ENCODE results near the gene ADCY2. TPM values are rescaled to one million over a fixed set of nuclear protein-coding genes. Genes with fewer than 3 reads are reported as not detected.
A peak's percentile ranks its signal among the peaks of the same experiment; 100 is the strongest.

ADCY2 gene
- total RNA-seq, 1 donor from 2014 or later: 0.59 TPM

DNA sequence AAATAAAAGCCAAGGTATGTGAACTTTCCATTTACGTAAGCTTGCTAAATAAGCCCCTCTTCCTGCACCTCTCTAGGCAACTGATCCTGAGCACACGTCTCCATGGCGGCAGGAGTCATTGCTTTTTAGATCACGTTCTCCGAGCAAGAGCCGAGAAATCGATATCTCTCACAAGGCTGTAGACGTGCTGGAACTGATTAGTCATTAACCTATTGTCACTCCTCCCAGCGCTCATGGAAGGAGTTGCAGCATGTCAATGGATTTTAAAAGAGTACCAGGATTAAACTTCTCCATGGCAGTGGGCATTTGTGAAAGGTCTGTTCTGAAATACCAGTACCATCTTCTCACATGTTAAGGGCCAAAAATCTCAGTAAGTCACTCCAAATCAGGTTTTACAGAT is 4.7 kb upstream of the ADCY2 start:
- Histone ChIP-seq H3K27me3 (ENCODE audit: low read depth) (peaks cover 16% of the 10 kb centered on the region), H3K4me3 (no peak overlapping the region), H3K36me3 (no peaks in the 10 kb centered on the region), H3K27ac (no peak overlapping the region), H3K9me3 (no peaks in the 10 kb centered on the region), H3K4me1 (no peaks in the 10 kb centered on the region)
- TF ChIP-seq, protein P1, sequence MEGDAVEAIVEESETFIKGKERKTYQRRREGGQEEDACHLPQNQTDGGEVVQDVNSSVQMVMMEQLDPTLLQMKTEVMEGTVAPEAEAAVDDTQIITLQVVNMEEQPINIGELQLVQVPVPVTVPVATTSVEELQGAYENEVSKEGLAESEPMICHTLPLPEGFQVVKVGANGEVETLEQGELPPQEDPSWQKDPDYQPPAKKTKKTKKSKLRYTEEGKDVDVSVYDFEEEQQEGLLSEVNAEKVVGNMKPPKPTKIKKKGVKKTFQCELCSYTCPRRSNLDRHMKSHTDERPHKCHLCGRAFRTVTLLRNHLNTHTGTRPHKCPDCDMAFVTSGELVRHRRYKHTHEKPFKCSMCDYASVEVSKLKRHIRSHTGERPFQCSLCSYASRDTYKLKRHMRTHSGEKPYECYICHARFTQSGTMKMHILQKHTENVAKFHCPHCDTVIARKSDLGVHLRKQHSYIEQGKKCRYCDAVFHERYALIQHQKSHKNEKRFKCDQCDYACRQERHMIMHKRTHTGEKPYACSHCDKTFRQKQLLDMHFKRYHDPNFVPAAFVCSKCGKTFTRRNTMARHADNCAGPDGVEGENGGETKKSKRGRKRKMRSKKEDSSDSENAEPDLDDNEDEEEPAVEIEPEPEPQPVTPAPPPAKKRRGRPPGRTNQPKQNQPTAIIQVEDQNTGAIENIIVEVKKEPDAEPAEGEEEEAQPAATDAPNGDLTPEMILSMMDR (IDR thresholded peaks at IDR 0.05): no peak
- ATAC-seq: no peak
- intact Hi-C loops (cut with DNase I): no loop called here
- DNase-seq: no peak

DNA sequence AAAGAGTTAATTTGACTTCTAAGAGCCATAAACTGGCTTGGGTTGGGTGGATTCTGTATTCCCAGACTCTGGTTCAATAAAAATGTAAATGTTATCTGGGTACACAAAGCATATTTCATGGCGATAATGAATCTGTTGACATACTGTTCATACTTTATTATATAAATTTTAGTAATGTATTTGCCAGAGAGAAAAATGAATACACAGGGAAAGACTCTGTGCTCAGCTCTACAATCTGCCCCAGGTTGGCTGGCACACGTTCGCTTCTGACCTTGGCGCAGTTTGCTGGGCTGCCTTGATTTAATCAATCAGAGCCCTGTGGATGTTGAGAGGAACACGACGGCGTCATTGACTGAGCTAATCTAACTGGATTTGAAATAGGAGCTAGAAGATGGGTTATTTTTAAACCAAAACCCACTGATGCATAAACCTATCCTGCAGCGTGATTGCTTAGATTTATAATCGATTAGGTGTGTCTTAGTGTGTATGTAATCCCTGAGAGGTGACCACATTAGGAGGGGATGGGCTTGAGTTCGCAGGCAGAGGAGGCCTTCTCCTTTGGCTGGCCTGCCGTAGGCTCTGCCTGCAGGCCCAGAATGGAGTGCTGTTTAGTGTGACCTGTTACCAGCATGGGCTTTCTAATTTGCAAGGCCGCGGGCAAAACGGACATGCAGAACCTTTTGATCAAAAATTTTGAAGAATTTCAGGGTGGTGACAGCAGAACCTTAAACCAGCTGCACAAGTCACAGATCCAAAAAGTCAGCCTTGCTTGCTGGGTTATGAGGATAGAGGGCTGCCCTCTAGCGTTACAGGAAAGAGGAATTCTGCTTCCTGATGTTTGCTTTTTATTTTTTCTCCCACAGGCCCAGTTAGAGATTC is 3.9 kb upstream of the ADCY2 start:
- H3K4me3 ChIP-seq: no peak overlapping the region
- H3K27ac ChIP-seq: no peak overlapping the region
- intact Hi-C loops (cut with DNase I): no loop called here
- no peak for DNase-seq
- H3K9me3 ChIP-seq: no peaks in the 10 kb centered on the region
- H3K4me1 ChIP-seq: peaks cover 5% of the 10 kb centered on the region
- no peaks in the 10 kb centered on the region for H3K36me3 ChIP-seq
- no peak for ATAC-seq
- TF ChIP-seq, protein P1 (IDR thresholded peaks at IDR 0.05): peak; percentile 41
- peaks cover 24% of the 10 kb centered on the region for H3K27me3 ChIP-seq (ENCODE audit: low read depth)

DNA sequence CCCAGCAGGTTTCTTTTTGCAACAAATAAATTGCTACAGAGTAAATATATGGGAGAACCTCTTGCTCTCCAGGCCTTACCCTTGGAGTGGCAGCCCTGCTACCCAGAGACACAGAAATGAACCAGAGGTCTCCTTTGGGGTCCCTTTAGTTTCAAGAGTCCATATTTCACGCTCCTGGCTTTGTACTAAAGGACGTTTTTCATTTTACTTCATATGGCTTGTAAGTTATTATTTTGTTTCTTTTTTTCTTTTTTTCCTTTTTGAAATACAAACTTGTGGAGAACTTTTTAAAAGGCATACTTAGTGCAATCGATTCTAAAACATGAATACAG is 3.3 kb upstream of the ADCY2 start:
- peaks cover 5% of the 10 kb centered on the region for H3K4me1 ChIP-seq
- ATAC-seq (no peak), DNase-seq (no peak)
- no peak overlapping the region for H3K4me3 ChIP-seq
- peaks cover 31% of the 10 kb centered on the region for H3K27me3 ChIP-seq (ENCODE audit: low read depth)
- H3K9me3 ChIP-seq: no peaks in the 10 kb centered on the region
- intact Hi-C loops (cut with DNase I): no loop called here
- no peaks in the 10 kb centered on the region for H3K36me3 ChIP-seq
- no peak overlapping the region for H3K27ac ChIP-seq
- TF ChIP-seq, protein P1 (IDR thresholded peaks at IDR 0.05): no peak

DNA sequence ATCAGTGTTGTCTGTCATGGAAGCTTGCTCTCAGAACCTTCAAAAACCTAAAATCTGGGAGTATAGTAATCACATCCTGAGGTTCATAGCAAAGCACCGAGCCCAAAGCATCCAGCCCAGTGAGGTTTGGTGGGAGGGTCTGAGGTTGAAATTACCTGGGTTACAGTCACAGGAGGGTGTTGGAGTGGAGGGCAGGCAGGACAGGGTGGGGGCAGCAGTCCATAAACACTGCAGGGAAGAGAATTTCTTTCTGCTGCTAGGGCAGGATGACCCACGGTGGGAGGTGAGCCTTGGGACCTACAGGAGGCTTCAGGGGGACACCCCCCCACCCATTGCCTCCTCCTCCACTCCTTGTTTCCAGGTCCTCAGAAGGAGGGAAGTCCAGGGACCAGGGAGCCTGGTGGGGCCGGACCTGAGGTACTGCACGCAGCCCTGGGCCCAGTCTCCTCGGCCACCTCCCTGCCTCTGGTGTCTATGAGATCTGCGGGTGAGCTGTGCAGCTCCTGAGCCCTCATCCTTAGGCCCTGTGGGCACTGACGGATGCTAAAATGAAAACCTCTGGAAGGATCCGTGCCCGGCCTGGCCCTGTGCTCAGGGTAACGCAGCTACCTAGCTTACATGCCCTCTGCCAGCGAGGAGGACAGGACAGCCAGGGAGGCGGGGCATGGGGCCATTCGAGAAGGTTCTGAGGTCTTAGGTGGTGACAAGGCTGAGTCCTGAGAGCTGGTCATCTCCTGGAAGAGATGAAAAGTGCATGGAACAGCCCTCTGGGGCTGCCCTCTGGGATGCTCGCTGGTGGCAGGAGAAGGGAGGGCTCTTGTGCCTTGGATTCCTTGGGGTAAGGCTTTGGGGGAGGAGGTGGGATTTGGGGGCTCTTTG is 1.8 kb upstream of the ADCY2 start:
- Histone ChIP-seq H3K9me3 (no peaks in the 10 kb centered on the region), H3K27ac (no peak overlapping the region), H3K36me3 (no peaks in the 10 kb centered on the region), H3K4me1 (peaks cover 5% of the 10 kb centered on the region), H3K4me3 (no peak overlapping the region), H3K27me3 (ENCODE audit: low read depth) (peaks cover 44% of the 10 kb centered on the region)
- DNase-seq (no peak), ATAC-seq (peak in 1 of 2 donors; percentile 25)
- TF ChIP-seq, protein P1 (IDR thresholded peaks at IDR 0.05): no peak
- intact Hi-C loops (cut with DNase I): no loop called here

DNA sequence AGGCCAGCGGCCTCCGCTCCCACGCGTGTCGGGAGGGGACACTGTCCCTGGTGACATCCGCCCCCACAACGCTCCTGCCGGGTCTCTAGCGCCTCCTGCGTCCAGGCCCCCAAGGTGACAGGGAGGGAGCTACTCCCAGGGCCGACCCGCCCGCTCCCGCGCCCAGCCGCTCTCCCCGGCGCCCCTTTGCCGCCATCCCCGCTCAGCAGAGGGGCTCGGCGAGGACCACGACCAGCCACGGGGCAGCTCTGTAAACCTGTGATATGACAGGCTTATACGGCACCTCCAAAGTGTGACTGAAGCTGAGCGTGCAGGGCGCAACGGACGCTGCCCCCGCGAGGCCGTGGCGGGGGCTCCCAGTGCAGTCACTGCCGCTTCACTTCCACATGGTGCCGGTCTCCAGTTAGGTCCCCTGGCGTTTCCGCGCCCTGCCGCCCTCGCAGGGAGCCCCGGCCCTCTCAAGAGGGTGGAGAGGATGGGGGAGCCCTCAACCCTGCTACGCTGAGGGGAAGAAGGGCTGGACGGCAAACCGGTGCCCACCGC is 978 bp upstream of the ADCY2 start:
- no peak overlapping the region for H3K27ac ChIP-seq
- no peaks in the 10 kb centered on the region for H3K9me3 ChIP-seq
- peaks cover 44% of the 10 kb centered on the region for H3K27me3 ChIP-seq (ENCODE audit: low read depth)
- intact Hi-C loops (cut with DNase I): no loop called here
- H3K36me3 ChIP-seq: no peaks in the 10 kb centered on the region
- peak overlapping the region; percentile 8 for H3K4me3 ChIP-seq
- ATAC-seq (peak; percentile 24 to 29), DNase-seq (no peak)
- H3K4me1 ChIP-seq: peaks cover 5% of the 10 kb centered on the region
- TF ChIP-seq, protein P1 (IDR thresholded peaks at IDR 0.05): no peak
